CD1c-positive myeloid dendritic cell (primary cell): Measurements from ENCODE around the gene PRRT1B.
A peak's percentile ranks its signal among the peaks of the same experiment; 100 is the strongest.
"Not testable (repeated sequence)": the region's sequence is repeated elsewhere in the genome, so short reads cannot be mapped to it uniquely, and the experiment has no call there.

Experiments
- DNase-seq: peaks from one replicate; pipeline ENCODE4 v3.0.0-alpha.2; 2016; ENCODE audit errors: extremely low spot score

Gene PRRT1B

GRCh38 chr9:131550465-131550864 is 5.1 kb downstream of the PRRT1B start:
- not testable (repeated sequence) for DNase-seq

- DNase-seq = no peak
Measured at GRCh38 chr9:131552030-131552429, 6.7 kb downstream of the PRRT1B start.

- no peak for DNase-seq
Measured at GRCh38 chr9:131554087-131554842, 8.9 kb downstream of the PRRT1B start.

DNA sequence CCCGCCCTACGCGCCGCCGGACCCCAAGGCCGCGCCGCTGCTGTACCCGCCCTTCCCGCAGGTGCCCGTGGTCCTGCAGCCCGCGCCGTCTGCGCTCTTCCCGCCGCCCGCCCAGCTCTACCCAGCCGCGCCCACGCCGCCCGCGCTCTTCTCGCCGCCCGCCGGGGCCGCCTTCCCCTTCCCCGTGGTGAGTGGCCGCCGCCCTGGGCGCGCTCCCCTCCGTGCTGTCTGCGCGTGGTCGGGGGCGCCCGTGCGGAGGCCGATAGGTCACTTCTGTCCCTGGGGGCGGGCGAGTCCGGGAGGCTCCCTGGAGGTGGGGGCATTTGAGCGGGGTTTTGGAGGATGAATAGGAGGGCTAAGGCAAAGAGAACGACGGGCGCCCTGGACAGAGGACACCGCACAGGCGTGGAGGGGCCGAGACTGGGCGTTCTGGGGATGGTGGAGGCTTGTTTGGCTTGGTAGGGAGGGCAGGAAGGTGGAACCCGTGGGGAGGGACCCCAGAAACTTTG is 9.6 kb downstream of the PRRT1B start:
- no peak for DNase-seq

DNA sequence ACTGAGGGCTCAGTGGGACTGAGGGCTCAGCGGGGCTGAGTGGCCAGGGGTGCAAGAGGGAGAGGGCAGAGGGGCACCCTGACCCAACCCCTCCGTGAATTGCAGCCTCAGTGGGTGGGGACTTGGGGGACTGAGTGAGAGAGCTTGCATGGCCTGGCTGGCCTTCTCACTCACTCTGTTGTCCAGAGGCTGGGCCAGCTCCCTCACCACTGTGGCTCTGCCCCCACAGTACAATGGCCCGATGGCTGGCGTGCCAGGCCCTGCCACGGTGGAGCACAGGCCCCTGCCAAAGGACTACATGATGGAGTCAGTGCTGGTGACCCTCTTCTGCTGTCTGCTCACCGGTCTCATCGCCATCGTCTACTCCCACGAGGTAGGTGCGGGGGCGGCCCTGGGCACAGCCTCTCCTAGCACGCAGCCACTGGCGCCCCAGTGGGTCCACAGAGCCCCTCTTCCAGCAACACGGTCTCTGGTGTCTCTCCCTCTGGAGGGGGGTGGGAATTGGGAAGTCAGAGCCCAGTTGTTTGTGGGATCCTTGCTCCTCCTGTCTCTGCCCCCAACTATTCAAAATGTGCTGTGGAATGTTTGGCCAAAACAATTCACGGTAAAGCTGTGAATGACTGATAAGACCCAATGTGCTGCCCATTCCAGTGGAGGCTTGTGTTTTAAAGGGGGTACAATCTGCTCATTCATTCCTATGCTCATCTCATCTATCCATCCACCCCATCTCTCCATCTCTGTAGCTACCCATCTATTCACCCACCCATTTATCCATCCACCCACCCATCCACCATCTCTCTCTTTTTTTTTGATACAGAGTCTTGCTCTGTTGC is 10.7 kb downstream of the PRRT1B start:
- no peak for DNase-seq

- no peak for DNase-seq
Measured at GRCh38 chr9:131557855-131558548, 12.7 kb downstream of the PRRT1B start.

- peak; percentile 59 for DNase-seq
Measured at GRCh38 chr9:131559421-131560000, 14.2 kb downstream of the PRRT1B start.

GRCh38 chr9:131562032-131562959 is 17.0 kb downstream of the PRRT1B start:
- DNase-seq = no peak

DNA sequence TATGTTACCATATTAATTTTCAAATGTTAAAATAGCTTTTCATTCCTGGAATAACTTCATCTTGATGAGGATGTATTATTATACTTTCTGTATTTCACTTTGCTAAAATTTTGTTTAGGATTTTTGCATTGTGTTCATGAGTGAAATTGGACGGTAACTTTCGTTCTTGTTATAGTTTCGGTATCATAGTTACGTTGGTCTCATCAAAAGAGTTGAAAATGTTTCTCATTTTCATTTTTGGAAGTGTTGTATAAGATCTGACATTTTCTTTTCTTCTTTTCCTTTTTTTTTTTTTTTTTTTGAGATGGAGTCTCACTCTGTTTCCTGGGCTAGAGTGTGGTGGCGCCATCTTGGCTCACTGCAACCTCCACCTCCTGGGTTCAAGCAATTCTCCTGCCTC is 20.0 kb downstream of the PRRT1B start:
- DNase-seq = no peak

GRCh38 chr9:131566158-131566557 is 20.8 kb downstream of the PRRT1B start:
- DNase-seq = no peak

DNA sequence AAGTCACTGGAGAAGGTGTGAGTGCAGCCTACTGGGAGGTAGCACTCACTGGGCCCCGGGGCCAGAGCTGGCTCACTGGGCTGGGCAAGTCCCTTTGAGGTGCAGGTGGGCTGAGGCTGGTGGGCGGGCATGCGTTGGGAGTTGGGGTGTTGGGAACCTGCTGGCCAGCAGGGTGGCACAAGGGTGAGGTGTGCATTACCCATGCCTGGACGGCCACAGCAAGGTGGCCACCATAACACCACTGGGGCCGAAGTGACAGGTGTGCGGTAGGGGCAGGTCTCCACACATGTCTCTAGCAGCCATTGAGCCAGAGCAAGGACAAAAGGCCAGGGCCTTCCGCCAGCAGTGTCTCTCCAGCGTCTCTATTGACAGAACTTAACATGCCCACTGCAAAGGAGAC is 22.6 kb downstream of the PRRT1B start:
- DNase-seq = no peak

DNA sequence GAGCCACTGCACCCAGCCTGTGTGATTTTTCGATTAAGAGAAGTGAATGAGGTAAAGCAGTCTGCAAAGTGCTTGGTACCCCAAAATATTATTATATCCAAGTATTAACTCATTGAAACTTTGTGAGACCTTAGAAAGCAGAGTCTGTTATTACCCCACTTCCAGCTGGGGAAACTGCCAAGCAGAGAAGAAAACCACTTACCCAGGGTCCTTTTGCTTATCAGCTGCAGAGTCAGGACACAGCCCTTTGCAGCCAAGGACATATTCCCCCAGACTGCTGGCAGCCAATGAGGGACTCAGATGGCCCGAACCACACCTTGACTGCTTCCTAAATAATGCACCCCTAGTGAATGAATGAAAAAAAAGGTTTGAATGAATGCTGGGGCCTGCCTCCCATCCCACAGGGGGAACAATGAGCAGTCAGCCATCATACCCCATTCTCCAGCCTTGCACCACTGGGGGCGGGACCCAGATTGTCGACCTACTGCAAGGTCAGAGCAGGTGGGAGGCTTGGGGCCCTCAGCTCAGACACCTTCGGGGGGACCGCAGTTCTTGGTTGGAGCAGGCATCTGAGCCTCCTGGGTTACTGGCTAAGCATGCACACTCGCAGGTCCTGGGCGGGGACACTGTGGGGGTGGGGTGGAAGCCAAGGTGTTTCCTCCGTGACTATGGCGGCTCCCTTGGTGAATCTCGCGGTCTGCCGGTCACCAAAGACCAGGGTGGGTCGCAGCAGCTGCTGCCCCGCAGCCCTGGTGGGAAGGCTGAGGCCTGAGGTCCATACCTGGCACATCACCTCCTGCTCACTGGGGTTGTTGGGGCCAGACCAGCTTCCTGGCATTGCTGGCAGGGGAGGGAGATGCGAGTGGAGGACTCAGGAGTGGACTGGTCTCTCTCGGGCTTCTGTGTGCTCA is 29.7 kb downstream of the PRRT1B start:
- no peak for DNase-seq

GRCh38 chr9:131575946-131576853 is 30.9 kb downstream of the PRRT1B start:
- no peak for DNase-seq

DNA sequence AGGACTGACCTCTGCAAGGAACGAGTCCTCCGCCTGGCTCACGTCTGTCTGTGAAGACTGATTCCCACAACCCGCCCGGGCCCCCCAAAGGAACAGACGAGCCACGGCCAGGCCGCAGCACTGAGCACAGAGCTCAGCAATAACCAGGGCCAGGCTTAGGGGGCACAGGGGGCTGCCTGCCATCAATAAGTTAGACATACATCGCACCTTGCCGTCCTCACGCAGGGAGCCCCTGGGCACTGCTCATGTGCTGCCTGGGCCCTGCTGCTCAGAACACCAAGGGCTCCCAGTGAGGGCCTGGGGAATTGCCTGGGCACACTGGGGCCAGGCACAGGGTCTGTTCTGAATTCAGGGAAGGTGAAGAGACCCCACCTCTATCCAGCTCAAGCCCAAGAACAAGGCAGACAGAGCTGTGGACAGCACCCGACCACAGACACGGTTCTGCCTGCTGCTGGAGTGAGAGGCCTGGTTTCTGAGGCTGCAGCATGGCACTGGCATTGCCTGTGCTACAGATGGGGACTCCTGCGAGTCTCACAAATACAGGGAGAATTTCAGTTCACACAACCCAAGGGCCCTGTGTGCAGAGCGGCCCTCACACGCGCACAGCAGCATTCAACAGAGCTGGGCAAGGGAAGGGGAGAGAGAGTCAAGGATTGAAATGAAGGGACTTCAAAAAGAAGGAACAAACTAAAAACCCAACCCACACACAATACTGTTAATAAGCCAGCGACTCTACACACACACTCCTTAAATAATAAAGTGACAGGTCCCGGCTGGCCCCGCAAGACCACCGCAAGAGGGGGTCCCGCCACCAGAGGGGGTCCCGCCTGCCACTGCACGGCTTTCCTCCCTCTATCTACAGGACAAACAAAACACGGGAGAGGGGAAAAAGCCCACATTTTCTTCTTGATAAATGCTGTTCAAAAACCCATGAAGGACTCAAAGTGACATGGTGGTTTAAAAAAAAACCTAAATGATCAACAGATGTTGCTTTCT is 32.0 kb downstream of the PRRT1B start:
- no peak for DNase-seq

- no peak for DNase-seq
Measured at GRCh38 chr9:131578021-131578420, 32.7 kb downstream of the PRRT1B start.

- DNase-seq = peak; percentile 12
Measured at GRCh38 chr9:131578731-131579504, 33.6 kb downstream of the PRRT1B start.

- DNase-seq = no peak
Measured at GRCh38 chr9:131579789-131580211, 34.5 kb downstream of the PRRT1B start.
